Ascending aorta (tissue), 2 donors: ENCODE results near the gene SORD. TPM values are rescaled to one million over a fixed set of nuclear protein-coding genes. Genes with fewer than 3 reads are reported as not detected.

Experiments used
- DNase-seq, 2 donors: peaks; one replicate each; pipeline ENCODE4 v3.0.0-alpha.2; 2019; ENCODE audit warnings: low spot score in 2 of 2
- H3K27ac ChIP-seq, 2 donors: fragments of 200-600 bp; sonication (generic); one replicate each; pipeline ENCODE4 v1.5.1; 2016 to 2017; ENCODE audit warnings: mild to moderate bottlenecking in 1 of 2
- H3K27me3 ChIP-seq: fragments of 200-600 bp; sonication (generic); one replicate; pipeline ENCODE4 v1.5.1; 2017
- H3K36me3 ChIP-seq, 2 donors: fragments of 200-600 bp; sonication (generic); one replicate each; pipeline ENCODE4 v1.5.1; 2016
- H3K4me1 ChIP-seq, 2 donors: fragments of 200-600 bp; sonication (generic); one replicate each; pipeline ENCODE4 v1.5.1; 2016 to 2017; ENCODE audit warnings: mild to moderate bottlenecking in 1 of 2
- H3K4me3 ChIP-seq, 2 donors: fragments of 200-600 bp; sonication (generic); one replicate each; pipeline ENCODE4 v1.5.1; 2016 to 2017; ENCODE audit warnings: mild to moderate bottlenecking in 1 of 2
- H3K9me3 ChIP-seq, 2 donors: fragments of 200-600 bp; sonication (generic); one replicate each; pipeline ENCODE4 v1.5.1; 2016
- intact Hi-C: fragments of 100-400 bp; cut with DNase I; formaldehyde crosslinking; loops from one replicate; pipeline ENCODE4 v1.15.1; 2023
- total RNA-seq: library from RNA; depleted of rRNA; stranded (reverse); fragments of >200 nt; gene quantifications from one replicate; pipeline ENCODE4 v1.1.0, GENCODE V29; 2016
- TF ChIP-seq, protein P1 (sequence below), 3 experiments: fragments of 200-600 bp in 2 of 3; fragments of 450-650 bp in 1 of 3; sonication (generic) in 2 of 3; IDR thresholded peaks; one replicate each; pipeline ENCODE4 v1.5.1; 2016 to 2019; ENCODE audit warnings: antibody characterized with exemption in 3 of 3, mild to moderate bottlenecking in 1 of 3, moderate library complexity in 1 of 3

SORD gene
- total RNA-seq, 1 donor from 2014 or later = 6.5 TPM

DNA sequence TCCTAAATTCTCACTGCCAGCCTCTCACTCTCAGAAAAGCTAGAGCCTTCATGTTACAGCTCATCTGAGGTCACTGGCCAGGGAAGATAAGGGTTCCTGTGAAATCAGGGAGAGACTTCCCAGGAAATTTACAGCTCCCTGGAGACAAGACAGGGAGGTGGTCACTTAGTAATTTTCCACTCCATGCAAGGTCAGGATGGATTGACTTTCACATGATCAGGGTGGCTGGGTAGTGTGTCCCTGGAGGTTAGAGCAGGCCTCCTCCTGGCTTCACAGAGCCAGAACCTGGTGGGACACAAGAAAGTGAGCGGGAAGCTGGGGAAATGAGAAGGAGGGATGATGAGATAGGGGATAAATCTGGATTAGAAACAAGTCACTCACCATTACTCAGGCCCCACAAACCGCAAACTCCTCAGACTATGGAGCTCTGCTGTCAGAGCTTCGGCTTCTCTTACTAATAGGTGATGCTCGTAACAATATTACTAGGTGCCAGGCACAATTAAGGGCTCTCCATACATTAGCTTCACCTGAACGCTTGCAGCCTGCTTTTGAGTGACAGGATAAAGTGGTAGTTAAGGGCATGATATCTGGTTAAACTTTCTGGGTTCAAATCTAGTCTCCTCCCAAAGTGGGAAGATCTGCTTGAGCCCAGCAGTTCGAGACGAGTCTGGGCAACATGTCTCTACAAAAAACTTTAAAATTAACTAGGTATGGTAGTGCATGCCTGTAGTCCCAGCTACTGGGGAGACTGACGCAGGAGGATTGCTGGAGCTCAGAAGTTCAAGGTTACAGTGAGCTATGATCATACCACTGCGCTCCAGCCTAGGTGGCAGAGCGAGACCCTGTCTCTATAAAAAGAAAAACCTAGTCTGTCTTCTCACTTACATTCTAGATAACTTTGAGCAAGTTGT, 66.1 kb downstream of the SORD start:
- Histone ChIP-seq H3K9me3 (no peaks in the 10 kb centered on the region), H3K4me1 (no peaks in the 10 kb centered on the region), H3K27me3 (no peaks in the 10 kb centered on the region), H3K4me3 (no peak overlapping the region), H3K36me3 (no peaks in the 10 kb centered on the region), H3K27ac (no peak overlapping the region)
- TF ChIP-seq, protein P1, sequence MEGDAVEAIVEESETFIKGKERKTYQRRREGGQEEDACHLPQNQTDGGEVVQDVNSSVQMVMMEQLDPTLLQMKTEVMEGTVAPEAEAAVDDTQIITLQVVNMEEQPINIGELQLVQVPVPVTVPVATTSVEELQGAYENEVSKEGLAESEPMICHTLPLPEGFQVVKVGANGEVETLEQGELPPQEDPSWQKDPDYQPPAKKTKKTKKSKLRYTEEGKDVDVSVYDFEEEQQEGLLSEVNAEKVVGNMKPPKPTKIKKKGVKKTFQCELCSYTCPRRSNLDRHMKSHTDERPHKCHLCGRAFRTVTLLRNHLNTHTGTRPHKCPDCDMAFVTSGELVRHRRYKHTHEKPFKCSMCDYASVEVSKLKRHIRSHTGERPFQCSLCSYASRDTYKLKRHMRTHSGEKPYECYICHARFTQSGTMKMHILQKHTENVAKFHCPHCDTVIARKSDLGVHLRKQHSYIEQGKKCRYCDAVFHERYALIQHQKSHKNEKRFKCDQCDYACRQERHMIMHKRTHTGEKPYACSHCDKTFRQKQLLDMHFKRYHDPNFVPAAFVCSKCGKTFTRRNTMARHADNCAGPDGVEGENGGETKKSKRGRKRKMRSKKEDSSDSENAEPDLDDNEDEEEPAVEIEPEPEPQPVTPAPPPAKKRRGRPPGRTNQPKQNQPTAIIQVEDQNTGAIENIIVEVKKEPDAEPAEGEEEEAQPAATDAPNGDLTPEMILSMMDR (IDR thresholded peaks at IDR 0.05) = no peak
- no peak for DNase-seq
- intact Hi-C loops = no loop called here

DNA sequence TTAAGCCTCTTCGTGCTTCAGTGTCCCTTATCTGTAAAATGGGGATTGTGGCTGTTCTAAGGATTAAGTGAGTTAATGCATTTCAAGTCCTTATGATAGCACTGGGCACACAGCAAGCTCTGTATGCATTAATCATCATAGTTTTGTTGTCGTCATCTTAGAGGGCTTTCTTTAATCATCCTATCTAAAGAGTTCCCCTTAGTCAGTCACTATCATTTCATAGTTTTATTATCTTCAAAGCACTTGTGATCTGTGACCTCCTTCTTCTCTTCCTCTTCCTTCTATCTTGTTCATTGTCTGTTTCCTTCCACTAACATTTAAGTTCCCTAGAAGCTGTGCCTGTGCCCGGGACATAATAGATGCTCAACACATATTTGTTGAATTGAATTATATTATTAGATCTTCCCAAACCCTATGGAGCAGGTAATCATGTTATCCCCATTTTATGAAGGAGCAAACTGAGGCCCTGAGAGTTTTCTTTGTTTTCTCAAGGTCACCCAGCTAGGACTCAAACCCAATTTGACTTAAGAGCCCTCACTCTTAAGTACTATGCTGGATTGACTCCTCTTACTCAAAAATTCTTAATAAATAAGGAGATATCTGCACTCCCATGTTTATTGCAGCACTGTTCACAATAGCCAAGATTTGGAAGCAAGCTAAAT, 66.8 kb downstream of the SORD start:
- TF ChIP-seq, protein P1 (IDR thresholded peaks at IDR 0.05) = no peak
- intact Hi-C loops = no loop called here
- Histone ChIP-seq H3K27ac (no peak overlapping the region), H3K4me1 (no peaks in the 10 kb centered on the region), H3K9me3 (no peaks in the 10 kb centered on the region), H3K36me3 (no peaks in the 10 kb centered on the region), H3K4me3 (no peak overlapping the region), H3K27me3 (no peaks in the 10 kb centered on the region)
- no peak for DNase-seq

DNA sequence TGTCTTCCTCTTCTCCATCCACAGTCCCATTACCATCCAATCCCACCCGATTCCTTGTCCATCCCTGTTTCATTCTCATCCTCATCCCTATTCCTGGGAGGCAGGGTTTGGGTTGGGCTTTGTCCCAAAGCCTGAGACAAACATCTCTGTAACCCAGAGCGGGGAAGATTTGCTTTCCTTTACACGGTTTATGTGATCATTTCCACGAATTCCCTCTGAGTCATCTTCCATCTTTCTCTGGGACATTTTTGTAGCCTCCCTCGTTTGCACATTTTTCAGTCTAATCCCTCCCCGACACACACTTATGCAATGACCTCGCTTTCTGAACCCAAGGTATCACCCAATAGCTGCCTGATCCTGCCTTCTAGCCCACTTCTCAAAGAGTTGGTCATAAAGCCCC, 68.2 kb downstream of the SORD start:
- no peaks in the 10 kb centered on the region for H3K27me3 ChIP-seq
- no peaks in the 10 kb centered on the region for H3K36me3 ChIP-seq
- no peaks in the 10 kb centered on the region for H3K9me3 ChIP-seq
- no peak for DNase-seq
- H3K4me1 ChIP-seq = no peaks in the 10 kb centered on the region
- TF ChIP-seq, protein P1 (IDR thresholded peaks at IDR 0.05) = no peak
- no peak overlapping the region for H3K4me3 ChIP-seq
- intact Hi-C loops = no loop called here
- H3K27ac ChIP-seq = no peak overlapping the region

GRCh38 chr15:45091576-45091975, 68.6 kb downstream of the SORD start:
- no peak overlapping the region for H3K4me3 ChIP-seq
- H3K27me3 ChIP-seq = no peaks in the 10 kb centered on the region
- no peak for DNase-seq
- intact Hi-C loops = no loop called here
- TF ChIP-seq, protein P1 (IDR thresholded peaks at IDR 0.05) = no peak
- no peaks in the 10 kb centered on the region for H3K9me3 ChIP-seq
- H3K27ac ChIP-seq = no peak overlapping the region
- no peaks in the 10 kb centered on the region for H3K36me3 ChIP-seq
- H3K4me1 ChIP-seq = no peaks in the 10 kb centered on the region

DNA sequence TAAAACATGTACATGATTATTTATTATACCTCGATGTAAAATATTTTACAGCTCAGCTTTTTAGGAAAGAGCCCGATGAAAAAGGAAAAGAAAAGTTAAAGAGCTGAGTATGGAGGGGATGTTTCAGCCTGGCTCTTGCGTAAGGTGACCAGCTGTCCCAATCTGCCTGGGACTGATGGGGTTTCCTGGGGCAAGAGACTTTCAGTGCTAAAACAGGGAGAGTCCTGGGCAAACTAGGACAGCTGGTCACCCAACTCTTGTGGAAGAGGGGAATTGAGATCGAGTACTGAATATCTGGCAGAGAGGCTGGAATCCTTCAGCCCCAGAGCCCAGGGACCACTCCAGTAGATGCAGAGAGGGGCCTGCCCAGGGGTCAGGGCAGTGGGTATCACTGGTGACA, 70.0 kb downstream of the SORD start:
- H3K9me3 ChIP-seq = no peaks in the 10 kb centered on the region
- no peaks in the 10 kb centered on the region for H3K36me3 ChIP-seq
- H3K4me1 ChIP-seq = no peaks in the 10 kb centered on the region
- H3K27me3 ChIP-seq = no peaks in the 10 kb centered on the region
- intact Hi-C loops = no loop called here
- no peak for DNase-seq
- TF ChIP-seq, protein P1 (IDR thresholded peaks at IDR 0.05) = no peak
- no peak overlapping the region for H3K4me3 ChIP-seq
- H3K27ac ChIP-seq = no peak overlapping the region
